Astrocyte (in vitro differentiated cells and primary cell): ENCODE measurements around the gene MAGI1. TPM values are rescaled to one million over a fixed set of nuclear protein-coding genes. Genes with fewer than 3 reads are reported as not detected.

Source experiments
- DNase-seq: peaks from one replicate; pipeline ENCODE4 v3.0.0-alpha.2; 2010; ENCODE audit warnings: low read depth
- FAIRE-seq: peaks from 2 replicates; lab custom pipeline; 2011; peaks lifted over from hg19 to GRCh38; lab: Jason Lieb, UNC
- H2AFZ ChIP-seq: 2 replicates; pipeline ENCODE4 v1.6.0; 2012; ENCODE audit warnings: low read depth, low read length, inconsistent platforms
- H3K27ac ChIP-seq: 2 replicates; pipeline ENCODE4 v1.5.1; 2011; ENCODE audit warnings: low read depth, low read length, inconsistent platforms
- H3K27me3 ChIP-seq: 2 replicates; pipeline ENCODE4 v1.6.0; 2011; ENCODE audit warnings: low read length, inconsistent platforms; ENCODE audit not compliant: insufficient read depth
- H3K36me3 ChIP-seq: 2 replicates; pipeline ENCODE4 v1.5.1; 2011; ENCODE audit warnings: low read length, inconsistent platforms; ENCODE audit not compliant: insufficient read depth
- H3K4me1 ChIP-seq: 2 replicates; pipeline ENCODE4 v1.5.1; 2011; ENCODE audit warnings: low read length, inconsistent platforms; ENCODE audit not compliant: insufficient read depth
- H3K4me2 ChIP-seq: 2 replicates; pipeline ENCODE4 v1.6.0; 2012; ENCODE audit warnings: low read length, inconsistent platforms
- H3K4me3 ChIP-seq: 2 replicates; pipeline ENCODE4 v1.5.1; 2011; ENCODE audit warnings: low read depth, mild to moderate bottlenecking, low read length, inconsistent platforms; ENCODE audit not compliant: insufficient read depth
- H3K79me2 ChIP-seq: 2 replicates; pipeline ENCODE4 v1.6.0; 2012; ENCODE audit warnings: mild to moderate bottlenecking, low read length, inconsistent platforms; ENCODE audit not compliant: insufficient read depth
- H3K9ac ChIP-seq: 2 replicates; pipeline ENCODE4 v1.6.0; 2012; ENCODE audit warnings: mild to moderate bottlenecking, low read length, inconsistent platforms
- H3K9me3 ChIP-seq: 2 replicates; pipeline ENCODE4 v1.5.1; 2012; ENCODE audit warnings: low read depth, mild to moderate bottlenecking, low read length, inconsistent platforms; ENCODE audit not compliant: insufficient read depth
- H4K20me1 ChIP-seq: 2 replicates; pipeline ENCODE4 v1.6.0; 2012; ENCODE audit warnings: low read length, inconsistent platforms; ENCODE audit not compliant: insufficient read depth
- H3K27ac Mint-ChIP-seq: one replicate; pipeline ENCODE4 v1.8.0; 2021; ENCODE audit warnings: mild to moderate bottlenecking, mixed read lengths; ENCODE audit not compliant: unreplicated experiment
- H3K27me3 Mint-ChIP-seq: one replicate; pipeline ENCODE4 v1.8.0; 2021; ENCODE audit warnings: low read depth, mixed read lengths; ENCODE audit not compliant: unreplicated experiment
- H3K36me3 Mint-ChIP-seq: one replicate; pipeline ENCODE4 v1.8.0; 2021; ENCODE audit warnings: low read depth, mixed read lengths; ENCODE audit not compliant: unreplicated experiment
- H3K4me1 Mint-ChIP-seq: one replicate; pipeline ENCODE4 v1.8.0; 2021; ENCODE audit warnings: low read depth, mixed read lengths; ENCODE audit not compliant: unreplicated experiment
- H3K4me3 Mint-ChIP-seq: one replicate; pipeline ENCODE4 v1.8.0; 2021; ENCODE audit warnings: mild to moderate bottlenecking, moderate library complexity, mixed read lengths; ENCODE audit not compliant: unreplicated experiment
- H3K9me3 Mint-ChIP-seq: one replicate; pipeline ENCODE4 v1.8.0; 2021; ENCODE audit warnings: mild to moderate bottlenecking, mixed read lengths; ENCODE audit not compliant: unreplicated experiment
- EZH2 ChIP-seq: IDR thresholded peaks from 2 replicates; pipeline ENCODE4 v1.6.1; 2012; ENCODE audit warnings: mild to moderate bottlenecking, low read length, inconsistent platforms; ENCODE audit not compliant: insufficient read depth
- total RNA-seq: library from RNA; stranded (reverse); gene quantifications from 2 replicates; pipeline ENCODE4 v1.2.1, GENCODE V29; 2021
- TF ChIP-seq, protein P1 (sequence below): IDR thresholded peaks from 2 replicates; pipeline ENCODE4 v1.5.1; 2011; ENCODE audit warnings: low read depth, mild to moderate bottlenecking, inconsistent platforms, low read length, moderate library complexity; ENCODE audit not compliant: insufficient read depth

MAGI1 gene
- total RNA-seq, 1 donor from 2014 or later = 31.8 TPM

DNA sequence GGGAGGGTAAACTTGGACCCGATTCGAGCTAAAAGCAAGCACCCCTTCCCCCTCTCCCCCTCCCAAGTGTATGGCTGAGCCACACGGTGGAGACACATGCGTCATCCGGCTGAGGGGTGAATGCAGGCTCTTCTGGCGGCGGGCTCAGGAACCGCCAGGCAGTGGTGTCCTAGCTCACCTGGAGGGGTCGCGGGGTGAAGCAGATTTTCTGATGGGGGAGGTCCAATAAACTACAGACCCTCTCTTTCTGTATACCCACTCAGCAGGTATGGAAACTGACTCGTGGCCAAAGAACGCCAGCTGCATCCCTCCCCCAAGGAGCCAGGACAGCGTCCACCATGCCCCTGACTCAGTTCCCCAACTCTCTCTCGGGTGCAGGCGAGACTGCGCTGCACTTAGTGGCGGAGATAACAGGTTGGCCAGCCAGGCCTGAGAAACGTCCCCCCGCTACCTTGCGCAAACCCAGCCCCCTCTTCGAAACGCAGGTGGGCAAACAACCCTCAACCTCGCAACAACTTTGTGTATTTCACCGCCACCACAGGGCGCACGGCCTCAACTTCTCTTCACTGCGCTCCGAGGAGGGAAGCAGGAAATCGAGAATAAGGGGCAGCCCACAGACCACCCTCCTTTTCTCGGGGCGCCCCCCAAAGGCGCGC, 1.3 kb downstream of the MAGI1 start:
- Histone ChIP-seq H3K79me2 (peaks cover 52% of the 10 kb centered on the region), H3K9me3 (no peaks in the 10 kb centered on the region), H3K4me3 (peak overlapping the region; percentile 88), H3K36me3 (no peaks in the 10 kb centered on the region), H4K20me1 (peaks cover 37% of the 10 kb centered on the region), H3K27ac (peak overlapping the region; percentile 90), H3K4me1 (peaks cover 41% of the 10 kb centered on the region), H3K27me3 (no peaks in the 10 kb centered on the region), H3K4me2 (peak overlapping the region; percentile 99), H3K9ac (peak overlapping the region; percentile 90), H2AFZ (peak overlapping the region; percentile 79)
- Mint-ChIP-seq H3K4me1 (peaks cover 28% of the 10 kb centered on the region), H3K9me3 (no peaks in the 10 kb centered on the region), H3K4me3 (peak overlapping the region; percentile 98), H3K36me3 (no peaks in the 10 kb centered on the region), H3K27ac (peak overlapping the region; percentile 92), H3K27me3 (no peaks in the 10 kb centered on the region)
- TF ChIP-seq EZH2 = no peak
- TF ChIP-seq, protein P1, sequence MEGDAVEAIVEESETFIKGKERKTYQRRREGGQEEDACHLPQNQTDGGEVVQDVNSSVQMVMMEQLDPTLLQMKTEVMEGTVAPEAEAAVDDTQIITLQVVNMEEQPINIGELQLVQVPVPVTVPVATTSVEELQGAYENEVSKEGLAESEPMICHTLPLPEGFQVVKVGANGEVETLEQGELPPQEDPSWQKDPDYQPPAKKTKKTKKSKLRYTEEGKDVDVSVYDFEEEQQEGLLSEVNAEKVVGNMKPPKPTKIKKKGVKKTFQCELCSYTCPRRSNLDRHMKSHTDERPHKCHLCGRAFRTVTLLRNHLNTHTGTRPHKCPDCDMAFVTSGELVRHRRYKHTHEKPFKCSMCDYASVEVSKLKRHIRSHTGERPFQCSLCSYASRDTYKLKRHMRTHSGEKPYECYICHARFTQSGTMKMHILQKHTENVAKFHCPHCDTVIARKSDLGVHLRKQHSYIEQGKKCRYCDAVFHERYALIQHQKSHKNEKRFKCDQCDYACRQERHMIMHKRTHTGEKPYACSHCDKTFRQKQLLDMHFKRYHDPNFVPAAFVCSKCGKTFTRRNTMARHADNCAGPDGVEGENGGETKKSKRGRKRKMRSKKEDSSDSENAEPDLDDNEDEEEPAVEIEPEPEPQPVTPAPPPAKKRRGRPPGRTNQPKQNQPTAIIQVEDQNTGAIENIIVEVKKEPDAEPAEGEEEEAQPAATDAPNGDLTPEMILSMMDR = peak; percentile 12
- FAIRE-seq (no peak), DNase-seq (peak; percentile 58)

GRCh38 chr3:66036586-66037148, 2.1 kb downstream of the MAGI1 start:
- H3K36me3 ChIP-seq = no peaks in the 10 kb centered on the region
- Mint-ChIP-seq H3K9me3 (no peaks in the 10 kb centered on the region), H3K36me3 (no peaks in the 10 kb centered on the region), H3K27me3 (no peaks in the 10 kb centered on the region), H3K4me1 (peaks cover 28% of the 10 kb centered on the region), H3K27ac (peak overlapping the region; percentile 92), H3K4me3 (peak overlapping the region; percentile 98)
- H3K27ac ChIP-seq = peak overlapping the region; percentile 4
- TF ChIP-seq, protein P1 = no peak
- no peak for TF ChIP-seq EZH2
- no peaks in the 10 kb centered on the region for H3K9me3 ChIP-seq
- H3K9ac ChIP-seq = peak overlapping the region; percentile 90
- H4K20me1 ChIP-seq = peaks cover 37% of the 10 kb centered on the region
- peak overlapping the region; percentile 79 for H2AFZ ChIP-seq
- no peak for FAIRE-seq
- H3K4me3 ChIP-seq = peak overlapping the region; percentile 88
- peak overlapping the region; percentile 99 for H3K4me2 ChIP-seq
- peaks cover 57% of the 10 kb centered on the region for H3K79me2 ChIP-seq
- peaks cover 39% of the 10 kb centered on the region for H3K4me1 ChIP-seq
- DNase-seq = peak; percentile 28
- no peaks in the 10 kb centered on the region for H3K27me3 ChIP-seq
